ELF-1 (cell line): ENCODE measurements around the gene NEK1.

Source experiments
- DNase-seq: peaks from one replicate; pipeline ENCODE4 v3.0.0-alpha.2; 2016; ENCODE audit warnings: low read depth, low spot score

The NEK1 gene

GRCh38 chr4:169367826-169368225 is 244.6 kb downstream of the NEK1 start:
- DNase-seq = no peak

- DNase-seq = no peak
Observed at GRCh38 chr4:169366821-169367220, 245.6 kb downstream of the NEK1 start.

GRCh38 chr4:169362607-169363006 is 249.8 kb downstream of the NEK1 start:
- DNase-seq = no peak

GRCh38 chr4:169361756-169362155 is 250.6 kb downstream of the NEK1 start:
- DNase-seq = no peak

- DNase-seq = no peak
Observed at GRCh38 chr4:169359961-169360360, 252.4 kb downstream of the NEK1 start.

- DNase-seq = no peak
Observed at GRCh38 chr4:169352360-169352759, 260.0 kb downstream of the NEK1 start.

- no peak for DNase-seq
Observed at GRCh38 chr4:169351872-169352271, 260.5 kb downstream of the NEK1 start.

- no peak for DNase-seq
Observed at GRCh38 chr4:169348541-169348940, 263.8 kb downstream of the NEK1 start.

- no peak for DNase-seq
Observed at GRCh38 chr4:169346840-169347239, 265.5 kb downstream of the NEK1 start.

- no peak for DNase-seq
Observed at GRCh38 chr4:169345316-169345721, 267.1 kb downstream of the NEK1 start.
